ENCODE data around the gene TPRG1.

TPRG1 gene

DNA sequence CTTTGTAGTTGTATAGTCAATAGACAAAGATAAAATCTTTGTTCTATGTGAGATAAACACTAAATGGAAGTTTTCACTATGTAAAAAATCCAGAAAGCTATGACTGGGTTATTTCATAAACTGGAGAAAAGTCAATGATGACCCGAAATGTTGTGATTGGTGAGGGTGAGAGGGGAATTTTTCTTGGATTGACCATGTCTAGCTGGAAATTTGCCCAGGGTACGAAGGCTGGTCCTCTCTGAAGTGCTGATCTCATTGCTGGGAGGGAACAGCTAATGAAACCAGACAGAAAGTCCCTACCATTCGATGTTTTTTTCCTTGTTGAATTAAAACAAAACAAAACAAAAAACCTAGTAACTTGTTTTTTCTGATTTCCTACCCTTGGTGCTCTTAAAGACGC lies 14.3 kb downstream of the TPRG1 start:
- Histone ChIP-seq H3F3A (ENCODE audit: control insufficient read depth, insufficient read depth) (no peaks in the 10 kb centered on the region), H3K36me3 (ENCODE audit: control insufficient read depth, low read length) (no peaks in the 10 kb centered on the region), H3K27ac (ENCODE audit: low read depth, low read length) (no peak overlapping the region), H3K9me3 (ENCODE audit: control insufficient read depth, insufficient read depth, low read length) (no peaks in the 10 kb centered on the region), H3K4me3 (ENCODE audit: low read length) (no peak overlapping the region), H3K9me2 (replicated peaks; ENCODE audit: control insufficient read depth, low read length) (no peaks in the 10 kb centered on the region), H3K27me3 (ENCODE audit: control insufficient read depth, low read length) (no peaks in the 10 kb centered on the region), H3K4me2 (ENCODE audit: low read length) (no peak overlapping the region), H4K20me1 (ENCODE audit: control insufficient read depth, insufficient read depth, low read depth, low read length) (no peaks in the 10 kb centered on the region), H3K79me2 (ENCODE audit: control insufficient read depth, low read length) (no peaks in the 10 kb centered on the region), H3K4me1 (ENCODE audit: control insufficient read depth, low read length) (no peaks in the 10 kb centered on the region)
- TF ChIP-seq, protein P1, sequence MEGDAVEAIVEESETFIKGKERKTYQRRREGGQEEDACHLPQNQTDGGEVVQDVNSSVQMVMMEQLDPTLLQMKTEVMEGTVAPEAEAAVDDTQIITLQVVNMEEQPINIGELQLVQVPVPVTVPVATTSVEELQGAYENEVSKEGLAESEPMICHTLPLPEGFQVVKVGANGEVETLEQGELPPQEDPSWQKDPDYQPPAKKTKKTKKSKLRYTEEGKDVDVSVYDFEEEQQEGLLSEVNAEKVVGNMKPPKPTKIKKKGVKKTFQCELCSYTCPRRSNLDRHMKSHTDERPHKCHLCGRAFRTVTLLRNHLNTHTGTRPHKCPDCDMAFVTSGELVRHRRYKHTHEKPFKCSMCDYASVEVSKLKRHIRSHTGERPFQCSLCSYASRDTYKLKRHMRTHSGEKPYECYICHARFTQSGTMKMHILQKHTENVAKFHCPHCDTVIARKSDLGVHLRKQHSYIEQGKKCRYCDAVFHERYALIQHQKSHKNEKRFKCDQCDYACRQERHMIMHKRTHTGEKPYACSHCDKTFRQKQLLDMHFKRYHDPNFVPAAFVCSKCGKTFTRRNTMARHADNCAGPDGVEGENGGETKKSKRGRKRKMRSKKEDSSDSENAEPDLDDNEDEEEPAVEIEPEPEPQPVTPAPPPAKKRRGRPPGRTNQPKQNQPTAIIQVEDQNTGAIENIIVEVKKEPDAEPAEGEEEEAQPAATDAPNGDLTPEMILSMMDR (IDR thresholded peaks at IDR 0.05; ENCODE audit: low read depth, low read length, poor library complexity, severe bottlenecking) = no peak
- TF ChIP-seq EZH2phosphoT487 (IDR thresholded peaks at IDR 0.05; ENCODE audit: borderline replicate concordance, low read length) = no peak

DNA sequence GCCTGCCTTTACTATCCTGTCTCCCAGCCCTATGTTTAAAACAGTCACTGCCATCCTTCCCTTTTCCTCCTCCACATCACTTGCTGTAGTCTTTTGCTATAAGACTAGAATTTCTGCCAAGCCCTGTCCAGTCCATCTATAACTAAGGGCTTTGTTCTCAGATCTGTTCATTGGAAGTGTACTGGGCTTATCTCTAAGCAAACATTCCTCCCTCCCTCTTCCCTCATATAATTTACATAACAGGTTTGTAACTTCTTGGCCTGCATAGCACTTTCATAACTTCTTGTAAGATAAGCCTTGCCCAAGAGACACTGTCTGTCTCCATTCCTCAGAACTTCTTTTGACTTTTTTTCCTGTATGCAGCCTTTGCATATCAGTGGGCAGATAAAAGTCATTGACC lies 16.7 kb downstream of the TPRG1 start:
- Histone ChIP-seq H3K9me3 (ENCODE audit: control insufficient read depth, insufficient read depth, low read length) (no peaks in the 10 kb centered on the region), H3K9me2 (replicated peaks; ENCODE audit: control insufficient read depth, low read length) (no peaks in the 10 kb centered on the region), H3K36me3 (ENCODE audit: control insufficient read depth, low read length) (no peaks in the 10 kb centered on the region), H3K4me1 (ENCODE audit: control insufficient read depth, low read length) (no peaks in the 10 kb centered on the region), H3K4me3 (ENCODE audit: low read length) (no peak overlapping the region), H3K4me2 (ENCODE audit: low read length) (no peak overlapping the region), H4K20me1 (ENCODE audit: control insufficient read depth, insufficient read depth, low read depth, low read length) (no peaks in the 10 kb centered on the region), H3F3A (ENCODE audit: control insufficient read depth, insufficient read depth) (no peaks in the 10 kb centered on the region), H3K79me2 (ENCODE audit: control insufficient read depth, low read length) (no peaks in the 10 kb centered on the region), H3K27me3 (ENCODE audit: control insufficient read depth, low read length) (no peaks in the 10 kb centered on the region), H3K27ac (ENCODE audit: low read depth, low read length) (no peak overlapping the region)
- TF ChIP-seq EZH2phosphoT487 (IDR thresholded peaks at IDR 0.05; ENCODE audit: borderline replicate concordance, low read length) = no peak
- TF ChIP-seq, protein P1 (IDR thresholded peaks at IDR 0.05; ENCODE audit: low read depth, low read length, poor library complexity, severe bottlenecking) = no peak

- Histone ChIP-seq H3F3A (ENCODE audit: control insufficient read depth, insufficient read depth) (no peaks in the 10 kb centered on the region), H3K27ac (ENCODE audit: low read depth, low read length) (no peak overlapping the region), H4K20me1 (ENCODE audit: control insufficient read depth, insufficient read depth, low read depth, low read length) (no peaks in the 10 kb centered on the region), H3K36me3 (ENCODE audit: control insufficient read depth, low read length) (no peaks in the 10 kb centered on the region), H3K79me2 (ENCODE audit: control insufficient read depth, low read length) (no peaks in the 10 kb centered on the region), H3K4me1 (ENCODE audit: control insufficient read depth, low read length) (no peaks in the 10 kb centered on the region), H3K9me3 (ENCODE audit: control insufficient read depth, insufficient read depth, low read length) (peaks cover 7% of the 10 kb centered on the region; the same call in 1 of the 2 replicates), H3K4me3 (ENCODE audit: low read length) (no peak overlapping the region), H3K9me2 (replicated peaks; ENCODE audit: control insufficient read depth, low read length) (no peaks in the 10 kb centered on the region), H3K27me3 (ENCODE audit: control insufficient read depth, low read length) (no peaks in the 10 kb centered on the region), H3K4me2 (ENCODE audit: low read length) (no peak overlapping the region)
- TF ChIP-seq EZH2phosphoT487 (IDR thresholded peaks at IDR 0.05; ENCODE audit: borderline replicate concordance, low read length) = no peak
- TF ChIP-seq, protein P1 (IDR thresholded peaks at IDR 0.05; ENCODE audit: low read depth, low read length, poor library complexity, severe bottlenecking) = no peak
Observed at GRCh38 chr3:189192725-189193124, 21.0 kb downstream of the TPRG1 start.

- TF ChIP-seq, protein P1 (IDR thresholded peaks at IDR 0.05; ENCODE audit: low read depth, low read length, poor library complexity, severe bottlenecking) = peak; percentile 50
- no peak for TF ChIP-seq EZH2phosphoT487 (IDR thresholded peaks at IDR 0.05; ENCODE audit: borderline replicate concordance, low read length)
- Histone ChIP-seq H3K9me2 (replicated peaks; ENCODE audit: control insufficient read depth, low read length) (no peaks in the 10 kb centered on the region), H3K9me3 (ENCODE audit: control insufficient read depth, insufficient read depth, low read length) (peaks cover 7% of the 10 kb centered on the region; the same call in 1 of the 2 replicates), H3F3A (ENCODE audit: control insufficient read depth, insufficient read depth) (no peaks in the 10 kb centered on the region), H3K79me2 (ENCODE audit: control insufficient read depth, low read length) (no peaks in the 10 kb centered on the region), H3K4me2 (ENCODE audit: low read length) (no peak overlapping the region), H3K27ac (ENCODE audit: low read depth, low read length) (no peak overlapping the region), H3K36me3 (ENCODE audit: control insufficient read depth, low read length) (no peaks in the 10 kb centered on the region), H3K4me3 (ENCODE audit: low read length) (no peak overlapping the region), H3K27me3 (ENCODE audit: control insufficient read depth, low read length) (no peaks in the 10 kb centered on the region), H3K4me1 (ENCODE audit: control insufficient read depth, low read length) (no peaks in the 10 kb centered on the region), H4K20me1 (ENCODE audit: control insufficient read depth, insufficient read depth, low read depth, low read length) (no peaks in the 10 kb centered on the region)
Observed at GRCh38 chr3:189195302-189195701, 23.5 kb downstream of the TPRG1 start.

Measured in DOHH2 (cell line).